Femur (tissue), 1 donor: ENCODE data around the gene STK39.

Source experiments
- DNase-seq: peaks from one replicate; pipeline ENCODE4 v3.0.0-alpha.2; 2017

STK39 gene

DNA sequence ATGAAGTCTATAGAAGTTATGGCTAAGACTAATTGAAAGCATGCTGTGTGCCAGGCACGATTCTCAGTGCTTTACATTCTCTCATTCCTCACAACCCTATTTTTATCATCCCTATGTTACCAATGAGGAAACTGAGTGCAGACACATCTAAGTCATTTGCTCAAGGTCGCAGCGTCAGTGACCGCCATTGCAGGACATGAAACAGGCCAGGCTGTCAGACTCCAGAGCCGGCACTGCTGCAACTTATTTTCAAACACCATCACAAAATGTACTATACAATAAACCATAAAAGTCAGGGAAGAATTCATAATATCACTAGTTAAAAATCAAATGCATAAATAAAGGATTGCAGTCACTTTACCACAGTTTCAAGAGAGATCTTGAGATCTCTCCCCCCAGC lies 5.6 kb downstream of the STK39 start:
- no peak for DNase-seq

- DNase-seq: no peak
Measured at GRCh38 chr2:168241208-168241607, 6.2 kb downstream of the STK39 start.

DNA sequence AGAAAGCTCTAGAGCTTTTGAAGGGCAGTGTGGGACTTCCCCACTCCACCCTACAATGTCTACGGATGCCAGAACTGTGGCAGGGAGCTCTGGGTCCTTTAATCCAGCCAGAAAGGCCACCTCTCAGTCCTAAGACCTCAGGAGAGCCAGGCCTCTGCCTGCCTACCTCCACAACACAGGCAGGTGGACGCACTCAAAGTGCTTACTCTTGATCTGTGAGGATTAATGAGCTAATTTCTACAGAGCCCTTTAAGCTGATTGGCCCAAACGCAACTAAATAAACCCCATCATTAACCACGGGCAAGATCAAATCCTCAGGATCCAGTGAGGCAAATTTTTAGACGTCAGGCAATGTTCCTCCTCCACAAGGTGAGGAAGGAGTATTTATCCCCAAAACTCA lies 8.1 kb downstream of the STK39 start:
- DNase-seq: no peak

DNA sequence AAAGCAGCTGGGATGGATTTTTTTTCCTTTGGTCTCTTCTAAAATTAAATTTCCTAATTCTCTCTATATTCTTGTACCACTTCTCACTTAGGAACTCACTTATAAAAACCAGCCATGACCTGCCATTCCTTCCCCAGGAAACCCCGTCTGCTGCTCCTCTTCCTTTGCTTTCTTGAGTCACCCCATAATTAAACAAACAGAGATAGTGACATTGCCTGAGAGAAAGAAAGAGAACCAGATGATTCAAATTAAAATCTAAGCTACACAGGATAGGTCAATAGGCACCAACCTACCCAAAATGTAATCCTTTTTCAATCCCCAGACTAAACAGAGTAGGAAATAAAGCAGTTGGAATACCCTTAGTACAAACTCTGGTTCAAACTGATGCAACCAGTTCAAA lies 9.7 kb downstream of the STK39 start:
- DNase-seq: no peak

GRCh38 chr2:168234407-168235085 lies 12.8 kb downstream of the STK39 start:
- DNase-seq: no peak

- DNase-seq: no peak
Measured at GRCh38 chr2:168233726-168234406, 13.5 kb downstream of the STK39 start.

- DNase-seq: no peak
Measured at GRCh38 chr2:168233166-168233565, 14.2 kb downstream of the STK39 start.

DNA sequence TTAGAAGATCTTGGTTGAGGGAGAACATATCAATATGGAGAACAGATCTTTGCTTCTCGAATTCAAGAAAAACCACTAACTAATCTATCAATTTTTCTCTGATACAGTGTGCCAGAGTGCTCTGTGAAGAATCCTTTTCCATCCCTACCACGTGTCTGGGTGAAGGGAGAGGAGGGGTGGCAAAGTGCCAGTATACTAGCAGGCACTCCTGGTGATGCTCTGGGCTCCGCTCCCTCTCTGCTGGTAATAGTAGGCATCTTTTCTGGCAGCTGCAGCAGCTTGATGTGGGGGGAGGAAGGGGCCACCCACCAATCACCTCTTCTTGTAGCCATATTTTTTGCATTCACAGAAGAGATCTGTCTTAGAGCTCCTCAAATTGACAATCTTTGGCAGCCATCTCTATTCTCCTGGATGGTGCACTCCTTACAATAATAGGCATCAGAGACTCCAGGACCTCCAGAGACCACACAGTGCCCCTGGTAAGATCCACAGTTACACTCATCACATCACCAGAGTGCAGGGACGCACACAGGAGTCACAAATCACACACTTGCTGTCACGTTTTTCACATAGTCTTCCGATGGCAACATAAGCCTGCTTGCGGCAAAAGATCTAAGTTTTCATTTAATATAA lies 15.7 kb downstream of the STK39 start:
- DNase-seq: no peak

- no peak for DNase-seq
Measured at GRCh38 chr2:168230389-168230788, 17.0 kb downstream of the STK39 start.

DNA sequence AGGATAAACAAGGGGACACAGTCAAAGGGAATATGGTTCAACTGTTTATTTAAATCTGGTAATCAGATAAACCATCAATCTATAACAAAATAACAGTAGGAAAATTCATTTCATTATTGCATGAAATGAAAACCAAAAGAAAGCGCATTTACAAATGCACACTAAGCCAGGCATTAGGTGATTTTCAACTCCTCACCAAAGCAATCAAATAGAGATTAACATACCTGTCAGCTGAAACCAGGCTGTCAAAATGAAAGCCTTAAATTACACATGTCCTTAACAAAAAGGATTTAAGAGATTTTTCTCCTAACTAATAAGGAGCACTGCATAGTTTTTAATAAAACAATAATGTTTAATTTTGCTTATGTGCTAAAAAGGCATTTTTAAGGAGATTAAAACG lies 23.0 kb downstream of the STK39 start:
- DNase-seq: no peak

- no peak for DNase-seq
Measured at GRCh38 chr2:168222088-168222487, 25.3 kb downstream of the STK39 start.

DNA sequence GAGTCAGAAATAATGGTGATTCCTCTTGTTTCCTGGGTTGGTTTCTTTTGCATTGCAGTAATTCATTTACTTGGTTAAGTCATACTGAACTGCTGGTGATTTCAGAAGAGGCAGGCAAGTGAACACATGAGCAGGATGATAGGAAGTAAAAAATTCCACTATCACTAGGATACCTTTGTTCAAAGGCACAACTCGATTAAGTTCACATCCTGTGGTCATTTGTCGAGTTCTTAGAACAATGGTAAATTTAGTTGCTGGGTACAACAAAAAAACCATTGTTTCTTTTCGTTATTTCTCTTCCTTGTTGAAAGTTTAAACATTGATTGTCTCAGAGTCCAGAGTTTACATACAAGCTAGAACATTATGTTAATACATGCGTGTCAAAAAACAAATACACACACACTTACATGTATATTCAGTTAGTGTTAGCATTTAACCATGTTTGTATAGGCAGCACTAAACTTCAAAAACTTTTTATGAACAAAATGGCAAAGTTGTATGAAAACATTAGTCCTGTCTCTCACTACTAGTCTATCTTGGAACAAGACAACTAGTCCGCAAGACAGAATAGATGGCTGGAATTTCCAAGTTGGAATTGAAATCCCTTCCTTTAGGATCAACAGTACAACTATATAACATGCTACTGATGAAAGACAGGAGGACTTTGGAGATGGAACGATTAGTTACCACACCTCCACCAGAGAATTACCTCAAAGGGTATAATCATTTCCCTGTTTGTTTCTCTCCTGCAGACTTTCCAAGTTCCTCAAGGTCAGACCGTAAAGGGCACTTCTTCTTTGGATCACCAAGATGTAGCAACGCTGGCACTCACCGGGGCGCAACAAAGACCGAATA lies 26.2 kb downstream of the STK39 start:
- DNase-seq: no peak

DNA sequence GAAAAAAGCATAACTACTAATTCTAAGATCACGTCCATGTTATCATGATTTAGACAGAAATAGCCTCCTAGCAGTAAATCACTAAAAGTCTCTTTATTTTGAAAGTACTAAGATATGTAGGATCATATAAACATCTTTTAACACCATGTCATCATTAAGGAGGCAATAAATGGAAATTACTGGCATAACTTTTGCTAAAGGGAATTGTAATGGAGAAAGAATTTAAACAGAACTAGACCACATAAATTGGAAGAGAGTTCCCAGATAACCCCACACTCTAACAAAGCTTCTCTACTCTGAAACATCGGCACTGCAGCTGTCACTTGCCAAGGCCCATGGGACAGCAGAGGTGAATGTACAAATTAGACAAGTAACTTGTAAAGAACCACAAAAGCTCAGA lies 29.5 kb downstream of the STK39 start:
- no peak for DNase-seq

DNA sequence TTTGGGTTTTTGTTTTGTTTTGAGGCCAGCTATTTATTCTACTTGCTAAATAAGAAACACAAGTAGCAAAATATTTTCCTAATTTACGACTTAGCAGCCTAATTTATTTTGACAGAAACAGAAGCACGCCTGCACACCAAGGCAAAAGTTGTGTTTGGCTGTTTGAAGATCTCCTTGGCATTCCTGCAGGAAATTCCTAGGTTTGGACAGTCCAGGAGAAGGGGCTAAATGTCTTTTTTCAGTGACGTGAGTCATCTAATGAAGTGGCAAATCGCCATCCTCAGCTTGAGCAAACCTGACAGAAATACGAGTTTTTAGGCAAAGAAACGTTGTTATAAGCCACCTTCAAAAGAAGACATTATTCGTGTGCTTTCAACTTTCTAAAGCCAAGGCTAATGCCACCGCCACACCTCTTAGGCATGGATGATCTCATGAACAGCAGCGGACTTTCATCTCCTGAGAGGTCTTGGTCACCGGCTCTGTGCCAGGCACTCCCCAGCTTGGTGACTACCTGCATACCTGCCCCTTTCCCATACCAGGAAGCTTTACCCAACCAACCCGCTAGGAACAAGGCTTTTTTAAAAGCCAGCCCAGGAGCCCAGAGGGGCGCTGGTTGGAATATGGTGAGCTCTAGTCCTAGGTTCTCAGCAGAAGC lies 30.9 kb downstream of the STK39 start:
- DNase-seq: no peak

GRCh38 chr2:168215813-168216212 lies 31.6 kb downstream of the STK39 start:
- no peak for DNase-seq

GRCh38 chr2:168212866-168213265 lies 34.5 kb downstream of the STK39 start:
- DNase-seq: no peak

DNA sequence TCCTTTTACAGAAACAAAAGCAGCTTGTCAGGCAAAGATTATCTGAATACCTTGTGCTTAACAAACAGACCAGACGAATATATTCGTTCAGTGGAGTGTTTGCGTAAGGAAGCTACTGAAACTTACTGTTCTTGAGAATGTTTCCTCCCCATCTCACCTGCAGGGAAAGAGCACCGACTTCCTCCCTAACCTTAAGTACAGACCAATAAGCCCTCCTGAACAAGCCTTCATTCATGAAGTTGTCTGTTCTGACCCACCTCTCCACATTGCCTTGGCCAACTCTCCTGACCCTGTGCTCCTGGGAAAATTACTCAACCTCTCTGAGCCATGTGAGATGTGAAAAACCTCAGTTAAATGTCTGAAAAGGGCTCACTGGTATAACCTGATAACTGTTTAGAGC lies 35.2 kb downstream of the STK39 start:
- DNase-seq: no peak

GRCh38 chr2:168211664-168212163 lies 35.7 kb downstream of the STK39 start:
- DNase-seq: no peak

- no peak for DNase-seq
Measured at GRCh38 chr2:168210895-168211570, 36.4 kb downstream of the STK39 start.

- DNase-seq: no peak
Measured at GRCh38 chr2:168210216-168210894, 37.0 kb downstream of the STK39 start.

DNA sequence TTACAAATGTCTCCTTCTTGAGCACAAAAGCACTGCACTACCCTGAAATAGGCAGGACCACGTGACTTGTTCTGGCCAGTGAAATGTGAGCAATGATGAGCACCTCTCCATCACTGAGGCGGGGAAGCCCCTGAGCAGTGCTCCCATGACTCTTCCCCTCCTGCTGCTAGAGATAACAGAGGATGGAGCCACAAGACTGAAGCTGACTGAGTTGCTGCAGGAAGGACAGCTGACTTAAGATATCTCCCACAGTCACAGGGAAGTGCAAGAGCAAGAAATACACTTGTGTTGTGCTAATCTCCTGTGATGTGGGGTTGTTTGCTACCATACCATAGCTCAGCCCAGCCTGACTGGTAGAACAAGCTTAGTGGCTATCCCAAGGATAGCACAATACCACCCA lies 38.7 kb downstream of the STK39 start:
- DNase-seq: no peak
